Measurements from ENCODE around the gene RTKN2. TPM values are rescaled to one million over a fixed set of nuclear protein-coding genes. Genes with fewer than 3 reads are reported as not detected.

The RTKN2 gene
- total and polyA plus RNA-seq, 2 experiments from 2014 or later, result 0.68 to 6.6 TPM

GRCh38 chr10:62171791-62172190, 96.9 kb downstream of the RTKN2 start:
- TF ChIP-seq EZH2phosphoT487 (IDR thresholded peaks at IDR 0.05; ENCODE audit: low read depth, severe bottlenecking, unreplicated experiment), result no peak
- TF ChIP-seq EZH2 (IDR thresholded peaks at IDR 0.05; ENCODE audit: borderline replicate concordance), result no peak
- TF ChIP-seq CTCF (IDR thresholded peaks at IDR 0.05; ENCODE audit: poor library complexity), result no peak
- no peaks in the 10 kb centered on the region for H3K79me2 ChIP-seq
- no peak for DNase-seq (ENCODE audit: low spot score)
- H2AFZ ChIP-seq, result no peak overlapping the region
- H3K27ac ChIP-seq, result no peak overlapping the region
- H3K36me3 ChIP-seq (replicated peaks; ENCODE audit: insufficient read depth, low read depth), result no peaks in the 10 kb centered on the region
- H3K4me3 ChIP-seq, result no peak overlapping the region
- H3K9me3 ChIP-seq (ENCODE audit: low read depth), result no peaks in the 10 kb centered on the region
- no peaks in the 10 kb centered on the region for H4K20me1 ChIP-seq (ENCODE audit: insufficient read depth, poor library complexity, severe bottlenecking)
- 88% methylated on average over 2 of the region's 2 CpGs for WGBS (ENCODE audit: low lambda C conversion rate, missing lambda C conversion rate)
- no peak overlapping the region for H3K4me2 ChIP-seq
- no peaks in the 10 kb centered on the region for H3K27me3 ChIP-seq
- no peaks in the 10 kb centered on the region for H3K9me2 ChIP-seq (replicated peaks; ENCODE audit: insufficient read depth)
- no peaks in the 10 kb centered on the region for H3K4me1 ChIP-seq (ENCODE audit: insufficient read depth)

- DNase-seq (ENCODE audit: low spot score), result no peak
- H3K9me3 ChIP-seq (ENCODE audit: low read depth), result no peaks in the 10 kb centered on the region
- H3K27ac ChIP-seq, result no peak overlapping the region
- TF ChIP-seq CTCF (IDR thresholded peaks at IDR 0.05; ENCODE audit: poor library complexity), result no peak
- no peak for TF ChIP-seq EZH2phosphoT487 (IDR thresholded peaks at IDR 0.05; ENCODE audit: low read depth, severe bottlenecking, unreplicated experiment)
- TF ChIP-seq EZH2 (IDR thresholded peaks at IDR 0.05; ENCODE audit: borderline replicate concordance), result no peak
- H3K79me2 ChIP-seq, result no peaks in the 10 kb centered on the region
- H4K20me1 ChIP-seq (ENCODE audit: insufficient read depth, poor library complexity, severe bottlenecking), result no peaks in the 10 kb centered on the region
- no peaks in the 10 kb centered on the region for H3K27me3 ChIP-seq
- no peak overlapping the region for H3K4me2 ChIP-seq
- no peaks in the 10 kb centered on the region for H3K4me1 ChIP-seq (ENCODE audit: insufficient read depth)
- no peaks in the 10 kb centered on the region for H3K9me2 ChIP-seq (replicated peaks; ENCODE audit: insufficient read depth)
- 100% methylated on average over 1 of the region's 1 CpG for WGBS (ENCODE audit: low lambda C conversion rate, missing lambda C conversion rate)
- H3K4me3 ChIP-seq, result no peak overlapping the region
- no peak overlapping the region for H2AFZ ChIP-seq
- no peaks in the 10 kb centered on the region for H3K36me3 ChIP-seq (replicated peaks; ENCODE audit: insufficient read depth, low read depth)
Measured at GRCh38 chr10:62170732-62171131, 97.9 kb downstream of the RTKN2 start.

DNA sequence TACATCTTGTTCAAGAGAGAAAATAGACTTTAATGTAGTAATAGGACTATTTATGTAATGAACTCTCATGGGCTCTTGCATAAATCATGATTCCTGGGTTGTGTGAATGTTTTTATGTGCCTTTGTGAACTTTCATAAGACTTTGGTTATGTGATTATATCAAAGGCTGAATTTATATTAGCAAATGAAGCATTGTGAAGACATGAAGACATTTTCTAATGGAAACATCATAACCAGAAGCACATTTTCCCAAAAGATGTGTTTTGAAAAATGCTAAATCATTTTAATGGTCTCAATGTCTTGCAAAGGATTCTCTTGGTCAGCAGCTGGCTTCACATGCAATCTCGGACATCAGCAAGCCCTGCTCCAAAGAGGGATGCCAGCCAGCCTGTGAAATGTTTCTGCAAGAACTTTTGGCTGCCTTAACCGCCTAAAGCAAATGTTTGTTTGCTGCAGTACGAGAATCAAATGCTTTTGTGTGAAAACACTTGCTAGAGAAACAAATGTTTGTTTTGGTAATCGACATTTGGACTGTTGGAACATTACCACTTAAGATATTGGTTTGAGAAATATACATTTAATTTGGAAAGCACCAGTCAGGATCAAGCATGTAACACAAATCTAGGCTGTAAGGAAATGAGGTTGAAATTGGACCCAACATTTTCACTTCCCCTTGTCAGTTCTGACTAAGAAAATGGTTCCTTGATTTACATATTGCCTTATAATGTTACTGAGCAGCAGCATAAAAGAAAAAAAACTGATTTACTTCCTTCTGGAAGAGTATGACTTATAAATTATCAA, 102.1 kb downstream of the RTKN2 start:
- DNase-seq (ENCODE audit: low spot score), result no peak
- H3K9me3 ChIP-seq (ENCODE audit: low read depth), result no peaks in the 10 kb centered on the region
- no peak overlapping the region for H2AFZ ChIP-seq
- no peak overlapping the region for H3K4me3 ChIP-seq
- WGBS (ENCODE audit: low lambda C conversion rate, missing lambda C conversion rate), result 39% methylated on average over 4 of the region's 4 CpGs
- no peak overlapping the region for H3K27ac ChIP-seq
- no peak overlapping the region for H3K4me2 ChIP-seq
- no peaks in the 10 kb centered on the region for H3K4me1 ChIP-seq (ENCODE audit: insufficient read depth)
- no peaks in the 10 kb centered on the region for H3K9me2 ChIP-seq (replicated peaks; ENCODE audit: insufficient read depth)
- H3K36me3 ChIP-seq (replicated peaks; ENCODE audit: insufficient read depth, low read depth), result no peaks in the 10 kb centered on the region
- TF ChIP-seq CTCF (IDR thresholded peaks at IDR 0.05; ENCODE audit: poor library complexity) (no peak), EZH2phosphoT487 (IDR thresholded peaks at IDR 0.05; ENCODE audit: low read depth, severe bottlenecking, unreplicated experiment) (no peak), EZH2 (IDR thresholded peaks at IDR 0.05; ENCODE audit: borderline replicate concordance) (no peak)
- no peaks in the 10 kb centered on the region for H3K79me2 ChIP-seq
- no peaks in the 10 kb centered on the region for H3K27me3 ChIP-seq
- H4K20me1 ChIP-seq (ENCODE audit: insufficient read depth, poor library complexity, severe bottlenecking), result no peaks in the 10 kb centered on the region

All from hepatocyte (in vitro differentiated cells).